HG02763 (cell line): ENCODE results near the gene PLPPR1.
"Not testable (repeated sequence)": the region's sequence is repeated elsewhere in the genome, so short reads cannot be mapped to it uniquely, and the experiment has no call there.

Experiments used
- ATAC-seq: cut with Tn5 transposase; IDR thresholded peaks from one replicate; pipeline ENCODE4 v1.9.1; 2021; ENCODE audit warnings: mild to moderate bottlenecking, moderate library complexity; ENCODE audit not compliant: unreplicated experiment

PLPPR1 gene

GRCh38 chr9:101121836-101122399 is 93.4 kb downstream of the PLPPR1 start:
- ATAC-seq: no peak

DNA sequence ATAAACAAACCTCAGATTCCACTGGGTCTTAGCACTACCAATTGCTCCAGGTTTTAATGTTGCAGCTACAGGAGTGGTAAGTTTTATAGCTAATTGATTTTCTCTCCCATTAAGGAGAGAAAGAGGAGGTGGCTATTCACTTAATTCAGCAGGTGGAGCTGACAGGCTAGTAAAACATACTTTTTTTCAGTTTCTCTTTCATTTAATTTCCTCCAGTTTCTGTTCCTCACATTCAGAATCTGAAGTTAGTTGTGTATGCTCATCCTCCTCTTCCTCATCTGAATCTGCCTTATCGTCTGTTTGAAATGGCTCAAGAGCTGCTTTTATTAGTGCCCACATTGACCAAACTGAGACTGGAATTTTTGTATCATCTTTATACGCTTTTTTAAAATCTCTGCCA is 98.0 kb downstream of the PLPPR1 start:
- no peak for ATAC-seq

DNA sequence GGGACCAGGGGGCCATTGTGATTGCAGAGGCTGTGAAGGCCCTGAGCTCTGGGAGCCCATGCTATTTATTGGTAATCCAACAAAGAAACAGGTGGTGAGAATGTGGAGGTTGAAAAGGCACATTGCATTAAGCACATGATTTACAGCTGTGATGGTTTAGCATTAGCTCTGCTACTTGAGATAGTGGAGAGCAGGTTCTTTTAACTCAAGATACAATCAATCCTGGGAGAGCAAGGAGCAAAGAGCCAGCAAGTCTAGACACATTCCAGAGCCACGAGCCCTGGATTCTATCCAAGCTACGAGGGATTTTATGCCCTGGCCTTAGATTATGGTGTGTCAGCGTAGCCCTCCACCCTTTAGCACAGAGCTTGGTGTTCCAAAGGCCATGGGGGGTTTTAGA is 98.8 kb downstream of the PLPPR1 start:
- ATAC-seq: not testable (repeated sequence)

DNA sequence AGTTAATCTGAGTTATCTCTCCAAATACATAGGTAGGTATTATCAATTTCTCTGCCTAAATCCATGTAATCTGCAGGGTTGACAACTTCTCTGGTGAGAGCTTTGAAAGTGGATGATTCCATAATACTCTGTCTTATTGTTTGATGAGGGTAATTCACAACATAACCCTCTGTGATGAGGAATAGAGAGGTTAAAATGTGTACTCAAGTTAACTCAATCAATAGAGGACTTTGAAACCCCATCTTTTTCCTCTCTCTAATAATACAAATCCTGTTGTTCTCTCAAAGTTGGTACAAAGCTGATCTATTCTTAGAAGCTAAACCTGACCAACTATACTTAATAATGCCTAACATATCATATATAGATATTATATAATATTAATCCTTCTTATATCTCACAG is 100.1 kb downstream of the PLPPR1 start:
- no peak for ATAC-seq

DNA sequence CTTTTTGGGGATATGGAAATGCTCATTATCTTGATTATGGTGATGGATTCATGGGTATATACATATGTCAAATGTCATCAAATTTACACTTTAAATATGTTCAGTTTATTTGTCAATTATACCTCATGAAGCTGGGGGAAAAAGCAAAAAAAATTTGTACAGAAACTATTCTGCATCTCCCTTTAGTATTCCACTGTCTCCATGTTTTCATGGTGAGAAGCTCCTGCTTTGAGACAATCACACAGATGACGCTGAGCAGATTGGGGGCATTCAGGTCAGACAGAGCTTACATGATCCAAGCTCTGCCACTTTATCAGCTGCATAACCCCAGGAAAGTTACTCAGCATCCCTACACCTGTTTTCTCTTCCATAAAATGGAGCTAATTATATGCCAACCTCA is 101.5 kb downstream of the PLPPR1 start:
- ATAC-seq: no peak

DNA sequence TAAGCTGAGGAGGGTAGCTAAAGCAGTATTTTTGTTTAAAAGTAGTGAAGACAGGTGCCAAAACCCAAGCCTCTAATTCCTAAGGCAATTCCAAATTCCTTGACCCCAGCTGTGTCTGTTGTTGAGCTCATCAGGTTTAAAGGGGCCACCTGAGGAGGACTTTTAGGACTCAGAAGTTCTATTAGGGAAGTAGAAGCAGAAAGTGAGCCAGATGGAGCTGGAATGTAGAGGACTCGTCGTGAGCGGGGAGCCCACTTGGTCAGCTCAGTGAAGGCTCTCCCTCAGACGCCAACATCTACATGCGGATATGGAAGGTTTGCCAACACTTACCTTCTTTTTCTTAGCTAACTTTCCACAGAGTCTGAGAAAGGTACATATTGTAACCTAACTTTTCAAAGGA is 102.8 kb downstream of the PLPPR1 start:
- ATAC-seq: no peak

DNA sequence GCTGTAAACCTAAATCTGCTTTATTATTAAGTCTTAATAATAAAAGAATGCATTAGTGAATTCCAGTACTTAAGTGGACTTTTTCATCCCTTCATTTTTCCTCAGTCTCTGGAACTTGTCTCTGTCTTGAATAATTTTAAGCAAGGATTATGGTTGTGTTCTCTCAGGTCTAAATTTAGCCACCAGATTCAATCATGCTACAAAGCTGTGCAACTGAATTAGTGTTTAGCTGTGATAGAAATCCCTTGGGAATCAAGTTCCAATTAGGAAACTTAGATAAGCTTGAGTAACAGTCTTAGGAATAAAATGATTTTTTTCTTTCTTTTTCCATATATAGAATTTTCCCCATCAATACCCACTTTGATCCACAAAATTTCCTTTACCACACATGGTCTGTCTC is 104.3 kb downstream of the PLPPR1 start:
- ATAC-seq: no peak

- ATAC-seq: no peak
Observed at GRCh38 chr9:101138509-101138908, 110.0 kb downstream of the PLPPR1 start.

- no peak for ATAC-seq
Observed at GRCh38 chr9:101139082-101139481, 110.6 kb downstream of the PLPPR1 start.

- ATAC-seq: no peak
Observed at GRCh38 chr9:101140764-101141163, 112.2 kb downstream of the PLPPR1 start.

- no peak for ATAC-seq
Observed at GRCh38 chr9:101146508-101146907, 118.0 kb downstream of the PLPPR1 start.

DNA sequence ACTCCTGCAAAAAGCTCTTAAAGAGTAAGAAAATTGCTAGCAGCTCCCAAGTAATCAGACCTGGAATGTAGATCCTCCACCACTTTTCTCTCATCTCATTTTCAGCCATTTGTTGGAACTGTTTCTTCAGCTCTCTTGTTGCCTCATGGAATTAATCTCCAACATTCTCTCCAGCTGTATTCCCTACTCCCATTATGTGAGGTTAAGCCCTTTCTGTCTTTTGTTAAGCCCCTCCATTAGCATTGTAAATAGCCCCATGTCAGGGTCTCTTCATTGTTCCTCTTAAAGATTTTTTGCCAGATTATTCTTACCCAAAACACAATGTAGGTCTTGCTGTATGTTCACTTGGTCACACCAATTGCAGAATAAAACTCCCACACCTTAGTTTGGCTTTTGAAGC is 119.8 kb downstream of the PLPPR1 start:
- ATAC-seq: no peak

DNA sequence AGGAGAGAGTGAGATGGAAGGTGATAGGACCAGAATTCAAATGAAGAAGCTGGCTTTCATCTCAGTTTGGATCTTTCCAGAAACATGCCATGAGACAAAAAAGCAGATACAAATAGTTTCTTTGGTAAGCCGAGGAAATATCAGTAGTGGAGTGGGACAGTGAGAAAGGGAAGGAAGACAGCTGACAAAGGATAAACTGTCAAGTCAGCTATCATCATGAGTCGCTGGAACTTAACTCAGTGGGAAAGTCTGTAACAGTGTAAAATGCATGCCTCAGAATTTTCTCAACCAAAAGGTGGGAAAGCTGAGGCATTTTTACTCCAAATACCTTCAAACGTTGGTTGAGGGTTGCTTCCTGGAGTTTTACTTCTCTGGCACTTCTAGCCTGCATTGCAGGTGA is 129.8 kb downstream of the PLPPR1 start:
- no peak for ATAC-seq

DNA sequence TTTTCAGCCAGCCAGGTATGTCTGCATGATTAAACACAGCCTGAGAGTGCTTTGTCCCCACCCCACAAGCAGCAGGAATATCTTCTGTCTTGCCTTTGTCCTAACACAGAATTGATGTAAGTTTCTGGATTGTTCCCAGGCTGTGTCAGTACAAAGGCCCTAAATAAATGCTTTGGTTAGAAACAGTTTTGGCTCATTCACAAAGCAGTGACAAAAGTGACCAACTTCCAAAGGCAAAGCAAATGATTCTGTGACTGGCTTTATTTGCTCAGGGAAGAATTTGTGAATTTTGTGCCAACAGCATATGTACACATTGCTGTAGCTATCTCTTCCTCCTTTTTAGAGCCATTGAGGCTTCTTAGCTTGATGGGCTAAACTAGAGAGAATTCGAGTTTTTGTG is 133.7 kb downstream of the PLPPR1 start:
- no peak for ATAC-seq

- ATAC-seq: no peak
Observed at GRCh38 chr9:101165131-101165530, 136.6 kb downstream of the PLPPR1 start.

DNA sequence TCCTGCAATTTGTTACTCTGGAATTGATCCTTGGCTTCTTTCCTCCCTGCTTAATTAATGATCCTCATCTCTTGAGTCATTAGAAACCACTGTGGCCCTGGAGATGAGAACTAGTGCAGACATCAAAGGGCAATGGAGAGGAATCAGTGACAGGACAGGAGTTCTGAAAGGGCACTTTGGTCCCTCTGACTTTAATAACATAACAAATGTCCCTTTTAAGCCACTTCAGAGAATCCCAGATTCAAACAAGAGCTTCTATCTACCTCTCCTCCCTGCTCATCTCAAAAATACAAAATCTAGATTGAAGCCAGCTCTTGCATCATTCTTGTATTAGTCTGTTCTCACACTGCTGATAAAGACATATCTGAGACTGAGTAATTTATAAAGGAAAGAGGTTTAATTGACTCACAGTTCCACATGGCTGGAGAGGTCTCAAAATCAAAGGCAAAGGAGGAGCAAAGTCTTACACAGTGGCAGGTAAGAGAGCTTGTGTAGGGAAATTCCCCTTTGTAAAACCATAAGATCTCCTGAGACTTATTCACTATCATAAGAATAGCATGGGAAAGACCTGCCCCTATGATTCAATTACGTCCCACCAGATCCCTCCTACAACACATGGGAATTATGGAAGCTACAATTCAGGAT is 139.1 kb downstream of the PLPPR1 start:
- no peak for ATAC-seq

GRCh38 chr9:101172616-101173015 is 144.1 kb downstream of the PLPPR1 start:
- ATAC-seq: no peak

- ATAC-seq: no peak
Observed at GRCh38 chr9:101173907-101174306, 145.4 kb downstream of the PLPPR1 start.

- no peak for ATAC-seq
Observed at GRCh38 chr9:101176384-101176783, 147.9 kb downstream of the PLPPR1 start.

DNA sequence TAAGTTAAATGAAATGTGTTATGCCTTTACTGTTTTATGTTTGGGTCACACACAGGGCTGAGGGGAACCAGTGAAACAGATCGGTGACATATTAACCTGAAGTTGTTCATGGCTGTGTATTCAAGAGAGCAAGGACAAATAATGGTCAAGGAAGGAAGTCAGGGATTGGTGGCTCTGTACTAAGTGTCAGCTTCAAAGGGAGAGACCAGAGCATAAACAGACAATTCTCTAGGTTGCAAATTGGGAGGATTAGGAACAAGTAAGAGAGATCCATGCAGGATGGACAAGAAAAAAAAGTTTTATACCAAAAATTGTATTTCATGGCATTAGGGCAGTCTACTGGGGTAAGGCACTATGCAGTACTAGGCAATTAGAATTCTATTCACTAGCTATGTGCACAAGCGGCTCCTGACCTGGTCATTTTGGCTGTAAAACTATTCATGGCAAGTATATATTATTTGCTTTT is 156.3 kb downstream of the PLPPR1 start:
- ATAC-seq: no peak

DNA sequence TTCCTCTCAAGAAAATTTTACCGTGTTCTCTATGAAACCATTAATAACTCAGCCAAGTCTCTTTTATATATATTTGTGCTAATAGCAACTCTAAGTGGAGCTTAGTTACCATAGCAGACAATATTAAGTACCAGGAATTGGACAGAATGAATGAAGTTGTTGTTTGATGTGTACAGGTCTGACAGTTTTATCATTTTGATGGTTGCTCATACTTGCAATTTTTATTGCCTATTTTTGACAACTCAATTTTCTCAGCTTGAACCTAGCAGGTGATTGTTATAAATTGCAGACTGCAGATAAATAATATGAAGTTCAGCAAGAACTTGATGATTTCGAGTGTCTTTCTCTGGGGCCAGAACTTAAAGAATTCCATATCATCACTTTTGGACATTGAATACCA is 163.2 kb downstream of the PLPPR1 start:
- no peak for ATAC-seq

DNA sequence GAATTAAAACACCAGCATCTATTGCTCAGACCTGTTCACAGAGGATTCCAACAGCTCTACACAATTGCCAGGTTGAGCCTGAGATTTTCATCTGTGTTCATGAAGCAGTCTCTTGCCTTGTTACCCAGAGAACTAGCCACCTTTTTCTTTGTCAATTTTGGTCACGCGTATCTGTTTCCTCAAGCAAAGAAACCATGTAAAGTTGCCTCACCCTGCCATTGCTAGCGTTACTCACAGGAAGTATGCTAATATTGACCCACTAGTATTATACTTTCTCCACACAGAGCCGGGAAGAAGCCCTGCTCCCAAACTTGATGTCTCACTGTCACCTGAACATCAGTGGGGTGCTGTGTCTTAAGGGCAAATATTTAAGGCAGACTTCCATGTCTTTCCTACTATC is 168.5 kb downstream of the PLPPR1 start:
- ATAC-seq: no peak

GRCh38 chr9:101200852-101201251 is 172.3 kb downstream of the PLPPR1 start:
- no peak for ATAC-seq
